ENCODE measurements around the gene NME7.
A peak's percentile ranks its signal among the peaks of the same experiment; 100 is the strongest.

DNA sequence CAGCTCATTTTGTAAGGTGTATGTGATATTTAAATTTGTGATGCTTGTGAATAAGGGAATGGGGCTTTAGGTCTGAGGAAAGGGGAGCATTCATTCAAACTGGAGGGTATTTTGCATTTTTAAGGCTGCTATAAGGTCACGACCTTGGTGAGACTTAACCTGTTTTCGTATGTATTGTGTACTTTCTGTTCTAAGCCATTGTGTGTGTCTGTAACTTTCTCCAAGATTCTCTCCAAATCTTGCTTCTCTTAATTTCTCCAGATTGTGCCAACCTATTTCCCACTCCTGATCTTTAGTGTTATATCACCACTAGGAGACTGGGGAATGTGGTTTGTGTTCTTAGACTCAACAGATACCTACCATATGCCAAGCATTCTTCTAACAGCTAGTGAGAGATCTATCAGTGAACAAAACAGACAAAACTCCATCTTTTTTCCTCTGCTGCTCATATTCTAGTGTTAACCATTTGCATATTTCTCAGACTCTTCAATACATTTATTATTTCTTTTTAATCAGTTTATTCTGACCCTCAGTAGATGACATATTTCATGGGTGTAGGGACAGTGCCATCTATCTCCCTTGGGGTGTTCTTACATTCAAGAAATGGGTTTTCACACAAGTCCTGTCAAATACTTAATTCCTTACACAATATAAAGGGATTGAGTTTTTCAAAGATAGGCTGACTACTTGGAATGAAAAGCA lies 233.6 kb downstream of the NME7 start:
- TF ChIP-seq, protein P1, sequence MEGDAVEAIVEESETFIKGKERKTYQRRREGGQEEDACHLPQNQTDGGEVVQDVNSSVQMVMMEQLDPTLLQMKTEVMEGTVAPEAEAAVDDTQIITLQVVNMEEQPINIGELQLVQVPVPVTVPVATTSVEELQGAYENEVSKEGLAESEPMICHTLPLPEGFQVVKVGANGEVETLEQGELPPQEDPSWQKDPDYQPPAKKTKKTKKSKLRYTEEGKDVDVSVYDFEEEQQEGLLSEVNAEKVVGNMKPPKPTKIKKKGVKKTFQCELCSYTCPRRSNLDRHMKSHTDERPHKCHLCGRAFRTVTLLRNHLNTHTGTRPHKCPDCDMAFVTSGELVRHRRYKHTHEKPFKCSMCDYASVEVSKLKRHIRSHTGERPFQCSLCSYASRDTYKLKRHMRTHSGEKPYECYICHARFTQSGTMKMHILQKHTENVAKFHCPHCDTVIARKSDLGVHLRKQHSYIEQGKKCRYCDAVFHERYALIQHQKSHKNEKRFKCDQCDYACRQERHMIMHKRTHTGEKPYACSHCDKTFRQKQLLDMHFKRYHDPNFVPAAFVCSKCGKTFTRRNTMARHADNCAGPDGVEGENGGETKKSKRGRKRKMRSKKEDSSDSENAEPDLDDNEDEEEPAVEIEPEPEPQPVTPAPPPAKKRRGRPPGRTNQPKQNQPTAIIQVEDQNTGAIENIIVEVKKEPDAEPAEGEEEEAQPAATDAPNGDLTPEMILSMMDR (IDR thresholded peaks at IDR 0.05; ENCODE audit: low read depth, low read length): peak; percentile 89
- TF ChIP-seq EZH2phosphoT487 (IDR thresholded peaks at IDR 0.05; ENCODE audit: low read depth): no peak

Measured in OCI-LY3 (cell line).